NCI-H2227 treated with DMSO at 0.1 percent for 48 hours (cell line): ENCODE results near the gene POLE.
A peak's percentile ranks its signal among the peaks of the same experiment; 100 is the strongest.

Experiments used
- DNase-seq: peaks from one replicate; lab custom pipeline; 2025; lab: John Stamatoyannopoulos, UW

The POLE gene

GRCh38 chr12:132629330-132629729, 57.8 kb downstream of the POLE start:
- no peak for DNase-seq

- no peak for DNase-seq
Measured at GRCh38 chr12:132625731-132626430, 61.3 kb downstream of the POLE start.

- DNase-seq = no peak
Measured at GRCh38 chr12:132624910-132625630, 62.1 kb downstream of the POLE start.

- no peak for DNase-seq
Measured at GRCh38 chr12:132624186-132624855, 62.8 kb downstream of the POLE start.

- DNase-seq = no peak
Measured at GRCh38 chr12:132623072-132623869, 63.9 kb downstream of the POLE start.

DNA sequence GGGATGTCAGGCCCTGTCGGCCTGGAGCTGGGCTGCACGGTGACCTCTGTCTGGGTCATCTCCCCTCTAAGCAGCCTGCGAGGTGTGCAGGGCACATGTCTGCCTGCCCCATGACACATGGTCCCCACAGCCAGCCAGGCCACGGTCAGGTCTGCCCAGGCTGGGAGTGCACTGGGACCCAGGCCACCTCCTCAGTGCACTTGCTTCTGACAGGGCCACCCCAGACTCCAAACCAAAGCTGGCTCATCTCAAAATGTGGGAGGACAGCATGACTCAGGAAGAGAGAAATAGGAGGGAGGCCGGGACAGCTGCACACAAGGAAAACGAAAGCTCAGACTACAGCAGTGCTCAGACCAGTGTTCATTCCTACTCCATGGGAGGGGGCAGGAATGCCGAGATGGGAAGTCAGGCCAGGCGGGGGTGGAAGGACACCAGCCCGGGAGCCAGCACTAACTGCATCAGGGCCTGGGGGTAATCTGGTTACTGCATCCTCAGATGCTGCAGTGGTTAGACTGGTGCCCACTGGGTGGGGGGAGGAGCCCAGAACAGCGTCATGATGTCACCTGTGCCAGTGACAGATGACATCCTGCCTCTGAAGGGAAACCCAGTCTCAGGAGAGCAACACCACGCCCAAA, 64.6 kb downstream of the POLE start:
- peak; percentile 8 for DNase-seq

DNA sequence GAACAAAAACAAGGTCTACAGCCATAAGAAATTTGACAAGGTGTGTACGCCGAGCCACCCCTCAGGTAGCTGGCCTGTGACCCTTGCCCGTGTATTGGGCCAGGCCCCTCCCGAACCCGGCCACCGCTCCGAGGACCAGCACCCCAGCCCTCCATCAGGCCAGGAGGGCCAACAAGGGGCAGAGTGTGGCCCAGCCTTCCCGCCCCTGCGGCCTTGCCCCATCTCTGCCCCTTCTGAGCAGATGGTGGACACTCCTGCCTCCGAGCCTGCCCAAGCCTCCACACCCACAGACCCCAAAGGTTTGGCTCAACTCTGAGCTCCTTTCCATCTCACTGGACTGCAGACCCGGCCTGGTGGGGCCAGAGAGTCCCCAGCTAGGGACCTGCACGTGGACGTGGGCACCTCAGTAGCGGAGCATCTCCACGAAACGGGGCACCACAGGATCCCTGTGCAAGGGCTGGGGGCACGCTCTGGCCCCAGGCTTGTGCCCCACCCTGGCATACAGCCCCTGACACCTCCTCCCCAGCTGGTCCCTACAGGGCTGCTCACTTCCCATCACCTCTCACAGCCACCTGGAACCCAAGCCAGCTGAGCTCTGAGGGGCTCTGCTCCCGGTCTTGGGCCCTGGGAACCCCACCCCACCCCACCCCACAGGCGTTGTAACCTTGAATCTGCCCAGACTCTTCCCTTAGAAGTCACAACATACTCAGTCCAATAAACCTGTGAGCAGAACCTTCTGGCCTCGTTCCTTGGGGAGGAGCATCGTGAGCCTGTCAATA, 65.3 kb downstream of the POLE start:
- no peak for DNase-seq

- no peak for DNase-seq
Measured at GRCh38 chr12:132620899-132621656, 66.1 kb downstream of the POLE start.

DNA sequence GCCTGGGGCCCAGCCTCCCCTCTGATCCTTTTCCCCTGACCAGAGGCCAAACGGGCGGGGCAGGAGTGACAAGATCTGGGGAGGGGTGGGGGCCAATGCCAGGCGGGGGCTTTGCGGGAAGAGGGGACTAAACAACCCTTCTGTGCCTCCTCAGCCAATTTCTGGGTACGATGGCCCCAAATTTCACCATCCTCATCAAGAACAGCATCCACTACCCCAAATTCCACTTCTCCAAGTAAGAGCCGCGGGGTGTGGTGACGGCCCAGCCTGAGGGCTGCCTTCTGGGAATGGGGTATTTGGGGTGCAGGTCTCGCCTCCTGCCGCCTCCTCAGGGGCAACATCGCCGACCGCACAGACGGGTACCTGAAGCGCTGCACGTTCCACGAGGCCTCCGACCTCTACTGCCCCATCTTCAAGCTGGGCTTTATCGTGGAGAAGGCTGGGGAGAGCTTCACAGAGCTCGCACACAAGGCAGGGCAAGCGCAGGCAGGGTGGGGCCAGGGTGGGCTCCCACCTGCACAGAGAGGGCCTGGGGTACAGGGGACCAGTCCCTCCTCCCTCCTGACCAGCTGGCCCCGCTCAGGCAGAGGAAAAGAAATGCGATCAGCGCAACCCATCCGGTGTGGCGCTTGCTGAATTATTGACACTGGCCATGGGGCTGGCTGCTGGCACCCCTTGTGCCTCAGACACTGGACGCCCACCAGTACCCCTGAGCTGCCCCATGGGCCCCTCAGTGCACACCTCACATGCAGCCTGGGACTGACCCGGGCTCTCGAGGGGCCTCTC, 66.8 kb downstream of the POLE start:
- no peak for DNase-seq

- no peak for DNase-seq
Measured at GRCh38 chr12:132619386-132620112, 67.6 kb downstream of the POLE start.

GRCh38 chr12:132619071-132619385, 68.1 kb downstream of the POLE start:
- DNase-seq = no peak

- no peak for DNase-seq
Measured at GRCh38 chr12:132618683-132619043, 68.5 kb downstream of the POLE start, which contains the start of gene P2RX2. TSS of gene P2RX2 (plus strand) at chr12:132618776. CDS start at chr12:132618817, 41 bp downstream.

GRCh38 chr12:132617822-132618682, 69.1 kb downstream of the POLE start:
- DNase-seq = peak; percentile 39

GRCh38 chr12:132617135-132617701, 69.9 kb downstream of the POLE start:
- DNase-seq = no peak

GRCh38 chr12:132615579-132616038, 71.5 kb downstream of the POLE start:
- no peak for DNase-seq

DNA sequence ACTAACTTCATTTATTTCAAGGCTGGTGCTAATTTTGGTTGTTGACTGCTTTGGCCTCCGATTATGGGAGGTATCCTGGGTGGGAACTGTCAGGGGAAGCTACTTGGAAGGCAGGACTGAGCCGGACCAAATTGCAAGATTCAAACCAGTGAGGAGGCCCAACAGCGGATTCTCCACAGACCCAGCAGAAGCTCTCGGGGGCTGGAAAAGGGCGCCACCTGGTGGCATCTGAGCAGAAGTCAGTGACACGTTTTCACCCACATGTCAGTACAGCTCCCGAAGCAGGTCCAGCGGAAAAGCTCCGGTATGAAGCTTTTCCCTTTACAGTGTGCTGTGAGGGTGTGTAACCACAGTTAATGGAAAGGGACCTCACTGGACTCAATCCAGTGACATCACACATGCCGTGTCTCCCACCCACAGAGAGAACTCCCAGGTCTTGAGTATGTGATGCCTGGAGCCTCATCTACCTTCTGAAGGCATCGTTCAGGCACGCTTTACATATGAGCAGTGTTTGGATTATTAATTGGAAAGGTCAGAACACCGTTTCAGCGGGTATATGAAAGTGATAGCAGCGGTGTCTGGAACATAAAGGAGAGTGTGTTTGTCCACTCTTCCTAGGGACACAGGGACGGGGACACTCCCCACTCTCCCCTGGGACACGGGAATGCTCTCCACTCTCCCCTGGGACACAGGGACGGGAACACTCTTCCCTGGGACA, 72.1 kb downstream of the POLE start:
- DNase-seq = peak; percentile 79

GRCh38 chr12:132614029-132614428, 73.1 kb downstream of the POLE start:
- DNase-seq = no peak
